Lower leg skin (tissue), 3 donors: ENCODE measurements around the gene PNMA6A.

Experiments used
- POLR2A ChIP-seq, 2 donors: fragments of 450-650 bp; IDR thresholded peaks; one replicate each; pipeline ENCODE4 v1.6.1; 2016 to 2017; ENCODE audit warnings: antibody characterized with exemption in 2 of 2, mild to moderate bottlenecking in 1 of 2, moderate library complexity in 1 of 2
- TF ChIP-seq, protein P1 (sequence below), 3 donors: fragments of 450-650 bp; IDR thresholded peaks; one replicate each; pipeline ENCODE4 v1.5.1; 2016; ENCODE audit warnings: antibody characterized with exemption in 3 of 3, mild to moderate bottlenecking in 3 of 3, moderate library complexity in 2 of 3

DNA sequence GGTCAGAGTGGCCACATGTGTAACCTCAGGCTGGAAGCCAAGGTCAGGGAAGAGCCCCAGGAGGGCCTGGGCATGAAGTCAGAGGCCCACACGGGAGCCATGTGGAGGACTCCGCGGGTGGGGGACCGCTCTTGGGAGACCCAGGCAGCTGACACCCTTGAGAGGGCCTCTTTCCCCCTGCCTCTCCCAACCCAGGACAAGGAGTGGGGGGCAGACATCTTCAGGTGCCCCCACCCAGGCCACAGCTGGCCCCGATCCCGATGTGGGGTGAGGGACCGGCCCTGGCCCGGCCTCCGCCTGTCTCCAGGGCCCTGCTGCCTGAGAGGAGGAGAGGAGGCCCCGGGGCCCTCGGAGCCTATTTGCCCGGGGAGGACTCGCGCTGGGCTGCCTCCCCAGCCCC, 3.1 kb downstream of the PNMA6A start:
- TF ChIP-seq, protein P1, sequence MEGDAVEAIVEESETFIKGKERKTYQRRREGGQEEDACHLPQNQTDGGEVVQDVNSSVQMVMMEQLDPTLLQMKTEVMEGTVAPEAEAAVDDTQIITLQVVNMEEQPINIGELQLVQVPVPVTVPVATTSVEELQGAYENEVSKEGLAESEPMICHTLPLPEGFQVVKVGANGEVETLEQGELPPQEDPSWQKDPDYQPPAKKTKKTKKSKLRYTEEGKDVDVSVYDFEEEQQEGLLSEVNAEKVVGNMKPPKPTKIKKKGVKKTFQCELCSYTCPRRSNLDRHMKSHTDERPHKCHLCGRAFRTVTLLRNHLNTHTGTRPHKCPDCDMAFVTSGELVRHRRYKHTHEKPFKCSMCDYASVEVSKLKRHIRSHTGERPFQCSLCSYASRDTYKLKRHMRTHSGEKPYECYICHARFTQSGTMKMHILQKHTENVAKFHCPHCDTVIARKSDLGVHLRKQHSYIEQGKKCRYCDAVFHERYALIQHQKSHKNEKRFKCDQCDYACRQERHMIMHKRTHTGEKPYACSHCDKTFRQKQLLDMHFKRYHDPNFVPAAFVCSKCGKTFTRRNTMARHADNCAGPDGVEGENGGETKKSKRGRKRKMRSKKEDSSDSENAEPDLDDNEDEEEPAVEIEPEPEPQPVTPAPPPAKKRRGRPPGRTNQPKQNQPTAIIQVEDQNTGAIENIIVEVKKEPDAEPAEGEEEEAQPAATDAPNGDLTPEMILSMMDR (IDR thresholded peaks at IDR 0.05): no peak
- no peak for TF ChIP-seq POLR2A (IDR thresholded peaks at IDR 0.05)
